Measurements from ENCODE around the gene CFAP54.

Gene CFAP54

DNA sequence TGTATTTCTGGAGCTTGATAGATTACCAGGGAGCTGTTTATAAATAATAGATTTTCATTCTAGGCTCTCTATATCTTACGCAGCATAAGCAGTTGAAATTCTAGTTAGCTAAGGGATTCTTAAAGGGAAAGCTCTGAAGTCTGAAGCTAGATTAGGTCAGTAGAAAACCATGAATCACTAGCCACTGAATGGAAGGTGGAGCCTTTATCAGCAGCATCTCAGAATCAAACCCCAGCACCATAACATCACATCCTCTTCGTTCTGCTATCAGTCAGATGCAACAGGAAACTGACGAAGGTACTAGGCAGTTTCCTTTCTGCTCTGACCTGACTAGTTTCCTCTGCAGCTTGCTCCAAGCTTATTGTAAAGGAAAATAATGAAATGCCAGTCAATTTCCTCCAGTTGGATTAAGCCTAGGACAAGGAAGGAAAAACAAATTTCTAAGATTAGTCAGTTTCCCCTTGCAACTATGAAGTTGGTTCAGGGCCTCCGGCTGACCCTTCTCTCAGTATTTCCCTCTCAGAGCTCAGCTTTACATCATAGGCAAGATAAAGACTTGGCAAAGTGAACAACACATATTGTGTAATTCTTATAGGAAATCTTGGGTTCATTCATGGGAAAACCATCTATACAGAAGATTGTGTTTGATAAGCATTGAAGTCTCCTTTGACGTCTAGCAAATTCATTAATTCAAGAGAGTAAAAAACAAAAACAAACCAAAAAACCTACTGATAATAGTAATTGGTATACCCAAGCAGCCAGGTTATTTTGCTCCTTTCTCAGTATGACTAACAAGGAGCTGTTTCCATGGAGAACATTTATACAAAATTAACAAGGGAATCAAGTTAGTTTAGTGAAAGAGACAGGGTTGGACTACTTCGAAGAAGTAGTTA lies 43.4 kb upstream of the CFAP54 start:
- Histone ChIP-seq H3K36me3 (ENCODE audit: control insufficient read depth, insufficient read depth, low read length) (no peaks in the 10 kb centered on the region), H3K27me3 (replicated peaks; ENCODE audit: control insufficient read depth, insufficient read depth, low read length) (no peaks in the 10 kb centered on the region; the same call in 1 of the 2 replicates), H3K4me3 (replicated peaks; ENCODE audit: low read depth, low read length) (no peak overlapping the region)
- TF ChIP-seq, protein P1, sequence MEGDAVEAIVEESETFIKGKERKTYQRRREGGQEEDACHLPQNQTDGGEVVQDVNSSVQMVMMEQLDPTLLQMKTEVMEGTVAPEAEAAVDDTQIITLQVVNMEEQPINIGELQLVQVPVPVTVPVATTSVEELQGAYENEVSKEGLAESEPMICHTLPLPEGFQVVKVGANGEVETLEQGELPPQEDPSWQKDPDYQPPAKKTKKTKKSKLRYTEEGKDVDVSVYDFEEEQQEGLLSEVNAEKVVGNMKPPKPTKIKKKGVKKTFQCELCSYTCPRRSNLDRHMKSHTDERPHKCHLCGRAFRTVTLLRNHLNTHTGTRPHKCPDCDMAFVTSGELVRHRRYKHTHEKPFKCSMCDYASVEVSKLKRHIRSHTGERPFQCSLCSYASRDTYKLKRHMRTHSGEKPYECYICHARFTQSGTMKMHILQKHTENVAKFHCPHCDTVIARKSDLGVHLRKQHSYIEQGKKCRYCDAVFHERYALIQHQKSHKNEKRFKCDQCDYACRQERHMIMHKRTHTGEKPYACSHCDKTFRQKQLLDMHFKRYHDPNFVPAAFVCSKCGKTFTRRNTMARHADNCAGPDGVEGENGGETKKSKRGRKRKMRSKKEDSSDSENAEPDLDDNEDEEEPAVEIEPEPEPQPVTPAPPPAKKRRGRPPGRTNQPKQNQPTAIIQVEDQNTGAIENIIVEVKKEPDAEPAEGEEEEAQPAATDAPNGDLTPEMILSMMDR (IDR thresholded peaks at IDR 0.05; ENCODE audit: insufficient read depth, low read length, poor library complexity, severe bottlenecking), result no peak
- DNase-seq (ENCODE audit: extremely low read depth, insufficient read length), result peak; percentile 31

GRCh38 chr12:96447256-96447655 lies 42.1 kb upstream of the CFAP54 start:
- H3K27me3 ChIP-seq (replicated peaks; ENCODE audit: control insufficient read depth, insufficient read depth, low read length), result no peaks in the 10 kb centered on the region; the same call in 1 of the 2 replicates
- H3K36me3 ChIP-seq (ENCODE audit: control insufficient read depth, insufficient read depth, low read length), result no peaks in the 10 kb centered on the region
- DNase-seq (ENCODE audit: extremely low read depth, insufficient read length), result no peak
- no peak overlapping the region for H3K4me3 ChIP-seq (replicated peaks; ENCODE audit: low read depth, low read length)
- TF ChIP-seq, protein P1 (IDR thresholded peaks at IDR 0.05; ENCODE audit: insufficient read depth, low read length, poor library complexity, severe bottlenecking), result no peak

GRCh38 chr12:96448300-96448699 lies 41.1 kb upstream of the CFAP54 start:
- no peak overlapping the region for H3K4me3 ChIP-seq (replicated peaks; ENCODE audit: low read depth, low read length)
- no peaks in the 10 kb centered on the region for H3K27me3 ChIP-seq (replicated peaks; ENCODE audit: control insufficient read depth, insufficient read depth, low read length)
- H3K36me3 ChIP-seq (ENCODE audit: control insufficient read depth, insufficient read depth, low read length), result no peaks in the 10 kb centered on the region
- DNase-seq (ENCODE audit: extremely low read depth, insufficient read length), result no peak
- TF ChIP-seq, protein P1 (IDR thresholded peaks at IDR 0.05; ENCODE audit: insufficient read depth, low read length, poor library complexity, severe bottlenecking), result no peak

GRCh38 chr12:96452261-96452922 lies 37.0 kb upstream of the CFAP54 start:
- no peak overlapping the region for H3K4me3 ChIP-seq (replicated peaks; ENCODE audit: low read depth, low read length)
- TF ChIP-seq, protein P1 (IDR thresholded peaks at IDR 0.05; ENCODE audit: insufficient read depth, low read length, poor library complexity, severe bottlenecking), result no peak
- H3K36me3 ChIP-seq (ENCODE audit: control insufficient read depth, insufficient read depth, low read length), result no peaks in the 10 kb centered on the region
- no peak for DNase-seq (ENCODE audit: extremely low read depth, insufficient read length)
- H3K27me3 ChIP-seq (replicated peaks; ENCODE audit: control insufficient read depth, insufficient read depth, low read length), result no peaks in the 10 kb centered on the region

DNA sequence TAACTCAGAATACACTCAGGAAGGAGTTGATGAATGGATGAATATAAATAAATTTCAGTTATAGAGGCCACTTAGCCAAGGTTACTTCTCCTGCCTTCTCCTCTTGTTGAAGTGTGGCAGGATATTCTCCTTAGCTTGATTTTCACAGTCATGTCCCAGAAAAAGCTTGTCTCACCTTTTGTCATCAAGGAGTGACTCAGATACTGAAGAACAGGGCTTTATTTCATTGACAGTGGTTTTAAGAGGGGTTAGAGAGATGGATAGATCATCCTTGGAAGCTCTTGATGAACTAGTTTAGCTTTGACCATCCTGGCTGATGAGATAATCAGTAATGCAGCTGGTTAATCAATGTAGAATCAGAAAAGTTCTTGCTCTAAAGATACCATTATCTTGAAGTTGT lies 35.0 kb upstream of the CFAP54 start:
- TF ChIP-seq, protein P1 (IDR thresholded peaks at IDR 0.05; ENCODE audit: insufficient read depth, low read length, poor library complexity, severe bottlenecking), result no peak
- DNase-seq (ENCODE audit: extremely low read depth, insufficient read length), result no peak

More for the DNA sequence above, 35.0 kb upstream of the CFAP54 start:
- Histone ChIP-seq H3K27me3 (replicated peaks; ENCODE audit: control insufficient read depth, insufficient read depth, low read length) (no peaks in the 10 kb centered on the region), H3K36me3 (ENCODE audit: control insufficient read depth, insufficient read depth, low read length) (no peaks in the 10 kb centered on the region), H3K4me3 (replicated peaks; ENCODE audit: low read depth, low read length) (no peak overlapping the region)

All from GM06990 (cell line).